Stimulated activated CD4-positive, alpha-beta T cell treated with anti-CD3 and anti-CD28 coated beads, TNF-alpha, amount 100 ng/mL, for 4 hours (primary cell): Measurements from ENCODE around the gene CNST.
"Not testable (repeated sequence)": the region's sequence is repeated elsewhere in the genome, so short reads cannot be mapped to it uniquely, and the experiment has no call there.

Experiments
- DNase-seq, 3 experiments: peaks; one replicate each; pipeline ENCODE4 v3.0.0-alpha.2; 2020; ENCODE audit warnings: low read depth in 3 of 3

Gene CNST

GRCh38 chr1:246678816-246679793, 112.8 kb downstream of the CNST start:
- DNase-seq: no peak

- no peak for DNase-seq
These were observed 113.5 kb downstream of the CNST start for GRCh38 chr1:246679794-246680177.

- DNase-seq: no peak
These were observed 113.9 kb downstream of the CNST start for GRCh38 chr1:246680190-246680589.

- no peak for DNase-seq
These were observed 114.5 kb downstream of the CNST start for GRCh38 chr1:246680696-246681130.

- no peak for DNase-seq
These were observed 115.9 kb downstream of the CNST start for GRCh38 chr1:246681900-246682895.

- no peak for DNase-seq
These were observed 117.3 kb downstream of the CNST start for GRCh38 chr1:246683521-246683920.

GRCh38 chr1:246687002-246687401, 120.7 kb downstream of the CNST start:
- DNase-seq: no peak

- peak in 1 of 3 experiments; percentile 5 for DNase-seq
These were observed 123.3 kb downstream of the CNST start for GRCh38 chr1:246689409-246690008.

- DNase-seq: no peak
These were observed 123.8 kb downstream of the CNST start for GRCh38 chr1:246690100-246690499.

GRCh38 chr1:246691622-246692495, 125.6 kb downstream of the CNST start:
- DNase-seq: no peak

GRCh38 chr1:246694213-246694895, 128.1 kb downstream of the CNST start:
- not testable (repeated sequence) for DNase-seq

- DNase-seq: no peak
These were observed 128.9 kb downstream of the CNST start for GRCh38 chr1:246695136-246695535.

- no peak for DNase-seq
These were observed 129.4 kb downstream of the CNST start for GRCh38 chr1:246695666-246696065.

GRCh38 chr1:246698466-246699094, 132.3 kb downstream of the CNST start:
- no peak for DNase-seq

- DNase-seq: peak; percentile 54 to 61 (median 59)
These were observed 133.0 kb downstream of the CNST start for GRCh38 chr1:246699095-246699735.

- DNase-seq: no peak
These were observed 137.3 kb downstream of the CNST start for GRCh38 chr1:246703581-246703980.

- no peak for DNase-seq
These were observed 139.1 kb downstream of the CNST start for GRCh38 chr1:246705368-246705767.

GRCh38 chr1:246708166-246708565, 141.9 kb downstream of the CNST start:
- DNase-seq: no peak

- DNase-seq: no peak
These were observed 142.9 kb downstream of the CNST start for GRCh38 chr1:246709196-246709595.
